NCI-H187 treated with DMSO at 0.1 percent for 48 hours (cell line): ENCODE data around the gene RIMS1.
"Not testable (repeated sequence)": the region's sequence is repeated elsewhere in the genome, so short reads cannot be mapped to it uniquely, and the experiment has no call there.

Experiments used
- DNase-seq: peaks from one replicate; lab custom pipeline; 2025; lab: John Stamatoyannopoulos, UW

The RIMS1 gene

GRCh38 chr6:72328775-72329174 is 442.4 kb downstream of the RIMS1 start:
- DNase-seq = no peak

- DNase-seq = not testable (repeated sequence)
Observed at GRCh38 chr6:72335203-72335602, 448.9 kb downstream of the RIMS1 start.

DNA sequence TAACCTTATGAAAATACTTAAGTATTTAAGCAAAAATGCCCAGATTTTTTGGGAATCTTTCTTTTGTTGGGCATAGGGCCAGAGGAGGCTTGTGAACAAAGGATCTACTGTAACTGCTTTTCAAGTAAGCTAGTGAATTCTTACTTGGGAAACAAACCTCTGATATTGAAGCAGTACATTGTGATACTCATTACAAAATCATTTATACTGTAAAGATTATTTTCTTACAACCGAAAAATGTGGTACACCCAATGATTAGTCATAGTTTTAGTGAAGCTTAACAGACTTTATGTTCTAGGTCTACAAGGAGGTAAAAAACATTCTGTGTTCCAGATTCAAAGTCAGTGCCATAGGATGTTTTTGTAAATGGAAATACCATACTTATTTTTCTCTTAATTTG is 462.6 kb downstream of the RIMS1 start:
- no peak for DNase-seq

DNA sequence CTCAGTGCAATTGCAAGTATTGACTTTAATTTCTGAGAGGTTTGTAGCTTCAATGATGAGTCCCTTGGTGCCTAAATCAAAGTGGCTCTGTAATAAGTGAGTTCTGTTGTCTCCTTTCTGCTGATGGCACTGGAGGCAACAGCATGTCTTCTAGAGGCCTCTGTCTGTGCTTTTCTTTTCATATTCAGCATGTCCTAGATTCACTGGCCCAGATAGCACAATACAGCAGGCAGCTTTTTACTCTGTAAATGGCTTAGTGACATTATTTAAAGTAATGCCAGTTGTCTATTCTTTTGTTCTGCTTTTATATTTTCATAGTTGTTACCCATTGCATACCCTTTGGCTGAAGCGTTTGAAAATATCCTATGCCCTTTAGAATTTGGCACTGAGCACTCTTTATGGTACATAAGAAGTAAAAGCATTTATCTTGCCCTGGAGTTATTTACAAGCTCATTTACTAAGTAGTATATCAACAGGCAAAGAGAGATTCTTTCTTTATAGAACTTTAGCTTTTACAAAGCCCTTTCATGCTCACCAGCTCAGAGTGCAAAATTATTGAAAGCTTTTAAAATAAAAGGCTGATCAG is 464.0 kb downstream of the RIMS1 start:
- no peak for DNase-seq

GRCh38 chr6:72363844-72364740 is 477.7 kb downstream of the RIMS1 start:
- no peak for DNase-seq

- no peak for DNase-seq
Observed at GRCh38 chr6:72365773-72366172, 479.4 kb downstream of the RIMS1 start.

- DNase-seq = no peak
Observed at GRCh38 chr6:72367439-72367838, 481.1 kb downstream of the RIMS1 start.

GRCh38 chr6:72371473-72371872 is 485.1 kb downstream of the RIMS1 start:
- no peak for DNase-seq

DNA sequence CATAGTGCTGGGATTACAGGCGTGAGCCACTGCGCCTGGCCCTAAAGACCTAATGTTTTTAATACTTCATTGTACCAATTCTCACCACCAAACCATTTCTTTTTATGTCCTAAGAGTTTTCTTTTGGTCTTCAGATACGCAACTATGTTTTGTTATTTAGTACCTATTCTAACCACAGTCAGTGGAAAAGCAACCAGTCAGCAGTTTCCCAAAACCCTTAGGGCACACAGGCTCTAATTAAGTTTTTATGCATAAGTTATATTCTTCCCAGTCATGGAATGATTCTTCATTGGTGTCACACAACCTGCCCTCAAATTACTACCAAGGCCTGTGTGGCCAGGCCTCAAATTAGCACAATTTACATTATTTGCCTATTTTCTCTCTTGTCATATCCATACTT is 487.8 kb downstream of the RIMS1 start:
- no peak for DNase-seq

DNA sequence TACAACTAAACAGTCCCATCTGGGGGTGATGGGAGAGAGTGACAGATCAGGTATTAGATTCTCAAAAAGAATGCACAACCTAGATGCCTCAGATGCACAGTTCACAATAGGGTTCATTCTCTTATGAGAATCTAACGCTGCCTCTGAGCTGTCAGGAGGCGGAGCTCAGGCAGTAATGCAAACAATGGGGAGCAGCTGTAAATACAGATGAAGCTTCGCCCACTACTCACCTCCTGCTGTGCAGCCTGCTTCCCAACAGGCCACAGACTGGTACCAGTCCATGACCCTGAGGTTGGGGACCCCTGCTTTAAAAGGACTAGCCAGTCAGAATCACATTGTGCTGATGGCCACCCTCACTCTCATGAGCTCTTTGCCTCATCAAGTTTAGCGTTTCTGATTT is 488.5 kb downstream of the RIMS1 start:
- no peak for DNase-seq

- no peak for DNase-seq
Observed at GRCh38 chr6:72376736-72377135, 490.4 kb downstream of the RIMS1 start.

GRCh38 chr6:72381076-72381475 is 494.7 kb downstream of the RIMS1 start:
- no peak for DNase-seq

GRCh38 chr6:72382602-72383529 is 496.5 kb downstream of the RIMS1 start:
- no peak for DNase-seq

DNA sequence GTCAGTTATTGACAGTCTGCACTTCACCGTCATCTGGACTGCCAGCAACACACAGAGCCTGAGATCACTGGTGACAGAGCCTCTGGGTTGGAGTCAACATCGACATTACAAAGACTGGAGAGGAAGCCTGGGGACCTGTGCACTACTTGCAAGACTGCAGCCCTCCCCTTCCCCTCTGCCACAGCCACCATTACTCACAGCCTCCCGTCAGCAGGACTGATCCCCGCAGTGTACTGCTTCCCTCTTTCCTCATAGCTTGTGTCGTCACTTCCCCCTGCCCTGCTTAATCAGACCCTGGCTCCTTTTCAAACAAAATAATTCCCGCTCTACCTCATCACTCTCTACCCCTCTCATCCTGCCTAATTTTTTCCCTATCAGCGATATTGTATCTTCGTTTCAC is 500.0 kb downstream of the RIMS1 start:
- DNase-seq = no peak

- DNase-seq = no peak
Observed at GRCh38 chr6:72389698-72390097, 503.3 kb downstream of the RIMS1 start.

GRCh38 chr6:72390548-72390947 is 504.2 kb downstream of the RIMS1 start:
- DNase-seq = no peak

- DNase-seq = no peak
Observed at GRCh38 chr6:72401865-72402264, 515.5 kb downstream of the RIMS1 start.

DNA sequence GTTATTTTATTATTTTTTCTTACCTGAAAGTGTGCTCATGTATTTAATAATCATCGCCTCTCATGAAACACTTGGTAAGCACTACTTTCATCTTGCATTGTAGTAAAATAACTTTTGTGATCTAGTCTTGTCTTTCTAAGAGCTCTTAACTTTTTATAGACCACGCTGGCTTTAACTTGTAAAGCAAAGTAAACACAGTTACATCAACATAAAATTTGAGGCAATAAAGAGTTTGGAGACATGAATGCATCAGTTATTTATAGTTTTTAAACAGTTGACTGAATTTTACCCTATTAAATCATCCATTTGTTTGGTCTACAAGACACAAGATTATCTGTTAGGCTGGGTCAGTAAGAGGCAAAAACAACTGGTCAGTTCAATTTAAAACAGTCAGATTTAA is 517.1 kb downstream of the RIMS1 start:
- no peak for DNase-seq

DNA sequence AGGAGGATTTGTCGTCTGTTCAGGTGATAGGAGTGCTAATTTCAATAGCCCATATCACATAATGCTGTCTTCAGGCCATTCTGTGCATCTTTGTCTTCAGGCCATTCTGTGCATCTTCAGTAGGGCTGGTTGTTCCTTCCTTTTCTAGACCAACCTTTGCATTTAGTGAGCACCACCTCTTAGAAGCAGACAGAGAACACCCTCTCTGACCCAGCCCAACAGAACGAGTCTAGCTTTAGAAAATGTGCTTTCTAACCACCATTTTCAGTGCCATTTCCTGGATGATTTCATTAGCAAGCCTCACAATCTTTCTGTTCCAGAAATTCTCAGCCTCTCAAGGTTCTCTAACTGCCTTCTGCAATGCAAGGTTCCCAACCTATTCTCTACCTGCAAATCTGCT is 520.2 kb downstream of the RIMS1 start:
- DNase-seq = no peak

DNA sequence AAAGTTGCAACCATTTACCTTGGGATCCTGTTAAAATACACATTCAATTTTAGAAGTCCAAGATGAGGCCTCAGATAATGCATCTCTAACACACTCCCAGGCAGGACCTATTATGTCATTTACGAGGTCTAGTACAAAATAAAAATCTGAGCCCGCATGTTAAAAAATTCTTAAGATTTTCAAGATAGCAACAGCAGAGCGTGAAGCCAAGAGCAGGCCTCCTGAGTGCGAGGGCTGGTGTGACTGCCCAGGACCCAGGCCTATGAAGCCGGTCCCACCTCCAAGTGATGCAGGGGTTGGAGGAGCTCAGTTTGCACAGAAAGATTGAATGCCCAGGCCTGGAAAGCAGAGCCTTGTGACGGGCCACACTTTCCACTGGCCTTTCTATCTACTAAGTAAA is 524.4 kb downstream of the RIMS1 start:
- no peak for DNase-seq

DNA sequence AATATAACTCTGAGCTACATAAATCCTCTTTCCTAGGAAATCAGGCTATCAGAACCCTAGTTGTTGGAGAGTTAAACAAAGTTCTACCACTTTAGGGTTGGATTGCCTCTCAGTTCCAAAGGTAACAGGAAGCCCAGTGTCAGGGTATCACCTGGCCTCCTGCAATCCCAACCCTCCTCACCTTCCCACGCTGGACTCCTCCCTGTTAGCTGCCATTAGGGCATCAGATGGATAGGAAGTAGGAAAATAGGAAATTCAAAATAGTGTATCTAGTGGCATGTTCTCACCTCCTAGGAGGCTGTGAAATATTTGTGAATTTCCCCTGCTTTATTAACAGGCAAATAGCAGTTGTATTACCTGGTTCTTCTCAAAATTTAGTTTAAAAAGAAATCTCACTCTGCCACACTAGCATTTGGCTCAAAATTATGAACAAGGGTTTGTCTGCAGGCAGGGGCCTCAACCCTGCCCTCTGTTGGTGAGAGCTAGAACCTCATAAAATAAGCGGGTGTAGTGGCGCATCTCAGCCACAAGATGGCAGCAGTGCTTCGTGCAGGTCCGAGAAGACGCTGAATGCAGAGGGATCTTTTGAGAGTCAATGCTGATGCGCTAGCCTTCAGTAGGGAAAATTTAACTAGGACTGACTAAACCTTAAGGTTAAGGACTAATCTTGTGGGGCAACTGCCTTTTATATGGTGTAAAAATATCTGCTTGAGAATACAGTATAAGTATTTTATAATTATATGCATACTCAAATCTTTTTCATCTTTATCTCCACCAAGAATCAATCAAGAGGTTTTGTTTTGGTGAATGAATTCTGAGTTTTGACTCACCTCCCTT is 525.7 kb downstream of the RIMS1 start:
- peak; percentile 34 for DNase-seq

GRCh38 chr6:72412709-72413044 is 526.3 kb downstream of the RIMS1 start:
- no peak for DNase-seq
